Vagina (tissue), 2 donors: ENCODE data around the gene CEBPZ. TPM values are rescaled to one million over a fixed set of nuclear protein-coding genes. Genes with fewer than 3 reads are reported as not detected.

Experiments used
- DNase-seq, 2 donors: peaks; one replicate each; pipeline ENCODE4 v3.0.0-alpha.2; 2017; ENCODE audit errors: extremely low spot score in 2 of 2
- H3K27ac ChIP-seq: fragments of 200-600 bp; sonication (generic); one replicate; pipeline ENCODE4 v1.5.1; 2019
- H3K27me3 ChIP-seq: fragments of 200-600 bp; sonication (generic); one replicate; pipeline ENCODE4 v1.5.1; 2019
- H3K36me3 ChIP-seq, 2 donors: fragments of 200-600 bp; sonication (generic); one replicate each; pipeline ENCODE4 v1.5.1; 2017 to 2019
- H3K4me1 ChIP-seq: fragments of 200-600 bp; sonication (generic); one replicate; pipeline ENCODE4 v1.5.1; 2019
- H3K4me3 ChIP-seq, 2 donors: fragments of 200-600 bp; sonication (generic); 1 replicate in 1 of 2; 2 replicates in 1 of 2; pipeline ENCODE4 v1.5.1; 2016 to 2019
- H3K9me3 ChIP-seq: fragments of 200-600 bp; sonication (generic); one replicate; pipeline ENCODE4 v1.5.1; 2019
- CTCF ChIP-seq, 3 experiments: fragments of 450-650 bp in 2 of 3; fragments of 200-600 bp in 1 of 3; sonication (generic) in 1 of 3; IDR thresholded peaks; one replicate each; pipeline ENCODE4 v1.5.1; 2017 to 2019; ENCODE audit warnings: antibody characterized with exemption in 3 of 3, mild to moderate bottlenecking in 2 of 3, moderate library complexity in 2 of 3
- POLR2A ChIP-seq, 2 donors: fragments of 450-650 bp; IDR thresholded peaks; one replicate each; pipeline ENCODE4 v1.6.1; 2017; ENCODE audit warnings: antibody characterized with exemption in 2 of 2, mild to moderate bottlenecking in 2 of 2, moderate library complexity in 2 of 2
- POLR2AphosphoS5 ChIP-seq, 2 donors: sonication (generic); formaldehyde crosslinking; IDR thresholded peaks; one replicate each; pipeline ENCODE4 v1.9.0; 2017; ENCODE audit warnings: antibody characterized with exemption in 2 of 2, mild to moderate bottlenecking in 2 of 2, low read depth in 1 of 2; ENCODE audit not compliant: insufficient read depth in 1 of 2
- intact Hi-C: fragments of 100-400 bp; cut with DNase I; formaldehyde crosslinking; loops from one replicate; pipeline ENCODE4 v1.15.1; 2023
- total RNA-seq: library from RNA; depleted of rRNA; stranded (reverse); fragments of >200 nt; gene quantifications from one replicate; pipeline ENCODE4 v1.2.3, GENCODE V29; 2016

Gene CEBPZ
- total RNA-seq, 1 donor from 2014 or later: 27.0 TPM

DNA sequence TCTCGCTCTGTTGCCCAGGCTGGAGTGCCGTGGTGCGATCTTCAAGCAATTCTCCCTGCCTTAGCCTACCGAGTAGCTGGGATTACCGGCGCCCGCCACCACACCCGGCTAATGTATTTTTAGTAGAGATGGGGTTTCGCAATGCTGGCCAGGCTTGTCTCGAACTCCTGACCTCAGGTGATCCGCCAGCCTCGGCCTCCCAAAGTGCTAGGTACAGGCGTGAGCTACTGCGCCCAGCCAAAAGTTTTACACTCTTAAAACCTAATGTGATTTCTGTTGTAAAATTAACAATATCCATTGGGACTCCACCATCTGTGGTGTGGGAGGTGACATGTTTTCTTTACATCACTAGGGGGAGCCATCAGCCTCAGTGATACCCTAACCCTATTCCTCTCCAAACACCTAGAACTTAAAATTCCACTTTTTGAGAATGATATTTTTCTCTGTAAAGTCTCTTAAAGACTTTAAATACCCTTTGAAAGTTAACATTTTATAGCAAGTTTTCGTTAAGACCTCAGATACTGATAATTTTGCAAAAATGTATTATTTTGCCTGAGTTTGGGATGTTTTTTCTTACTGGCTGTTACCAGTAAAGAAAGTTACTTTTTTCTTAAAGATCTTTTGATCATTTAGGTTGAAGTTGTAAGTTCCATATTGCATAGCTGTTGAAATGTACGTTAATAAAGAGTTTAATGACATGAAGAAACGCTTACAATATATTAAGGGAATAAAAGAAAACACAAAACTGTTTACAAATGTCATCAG is 63.0 kb downstream of the CEBPZ start:
- H3K27ac ChIP-seq: no peak overlapping the region
- no peaks in the 10 kb centered on the region for H3K4me1 ChIP-seq
- no peaks in the 10 kb centered on the region for H3K9me3 ChIP-seq
- H3K36me3 ChIP-seq: no peaks in the 10 kb centered on the region
- no peak for DNase-seq
- TF ChIP-seq POLR2AphosphoS5 (IDR thresholded peaks at IDR 0.05; ENCODE audit: insufficient read depth in 1 of 2, low read depth in 1 of 2) (no peak), CTCF (IDR thresholded peaks at IDR 0.05) (peak; percentile 24 to 41 (median 32)), POLR2A (IDR thresholded peaks at IDR 0.05) (no peak)
- intact Hi-C loops: no loop called here
- H3K4me3 ChIP-seq: no peak overlapping the region
- H3K27me3 ChIP-seq: no peaks in the 10 kb centered on the region

DNA sequence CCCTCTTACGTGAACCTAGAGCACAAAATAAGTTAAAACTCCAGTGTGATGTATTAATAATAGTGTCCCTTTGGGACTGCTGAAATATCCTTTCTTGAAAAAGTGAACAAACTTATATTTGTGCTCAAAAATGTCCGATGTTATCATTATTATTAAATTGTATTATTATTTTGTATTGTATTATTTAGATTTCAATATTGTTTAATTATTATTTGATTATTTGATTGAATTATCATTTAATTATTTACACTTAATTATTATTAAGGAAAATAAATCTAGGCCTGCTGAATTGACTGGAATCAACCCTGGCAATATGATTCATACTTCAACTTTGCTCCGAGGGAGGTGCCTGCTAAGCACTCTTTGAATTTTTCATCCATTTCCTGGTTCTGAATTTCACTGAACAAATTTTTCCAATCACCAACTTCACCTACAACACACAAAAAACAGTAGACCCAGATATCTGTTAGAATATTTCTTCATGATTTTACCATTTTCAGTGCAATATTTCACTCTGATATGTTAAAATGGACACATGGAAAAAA is 63.7 kb downstream of the CEBPZ start:
- DNase-seq: no peak
- Histone ChIP-seq H3K9me3 (no peaks in the 10 kb centered on the region), H3K4me1 (no peaks in the 10 kb centered on the region), H3K27me3 (no peaks in the 10 kb centered on the region), H3K36me3 (no peaks in the 10 kb centered on the region), H3K4me3 (no peak overlapping the region), H3K27ac (no peak overlapping the region)
- TF ChIP-seq CTCF (IDR thresholded peaks at IDR 0.05) (no peak), POLR2A (IDR thresholded peaks at IDR 0.05) (no peak), POLR2AphosphoS5 (IDR thresholded peaks at IDR 0.05; ENCODE audit: insufficient read depth in 1 of 2, low read depth in 1 of 2) (no peak)
- intact Hi-C loops: no loop called here

DNA sequence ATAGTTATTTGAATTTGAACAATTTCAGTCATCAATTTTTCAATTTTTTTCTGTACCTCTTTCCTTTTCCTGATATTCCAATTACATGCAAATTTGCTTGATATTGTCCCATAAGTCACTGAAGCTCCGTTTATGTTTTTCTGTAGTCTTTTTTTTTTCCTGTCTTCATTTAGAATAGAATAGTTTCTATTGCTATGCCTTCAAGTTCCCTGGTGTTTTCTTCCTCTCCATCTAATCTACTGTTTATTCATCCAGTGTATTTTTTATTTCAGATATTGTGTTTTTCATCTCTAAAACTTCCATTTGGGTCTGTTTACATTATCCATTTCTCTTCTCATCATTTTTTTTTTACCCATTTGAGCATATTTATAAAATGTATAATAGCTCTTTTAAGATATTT is 66.6 kb downstream of the CEBPZ start:
- H3K27me3 ChIP-seq: no peaks in the 10 kb centered on the region
- no peak overlapping the region for H3K27ac ChIP-seq
- H3K36me3 ChIP-seq: no peaks in the 10 kb centered on the region
- DNase-seq: no peak
- TF ChIP-seq POLR2A (IDR thresholded peaks at IDR 0.05) (no peak), CTCF (IDR thresholded peaks at IDR 0.05) (no peak), POLR2AphosphoS5 (IDR thresholded peaks at IDR 0.05; ENCODE audit: insufficient read depth in 1 of 2, low read depth in 1 of 2) (no peak)
- H3K9me3 ChIP-seq: no peaks in the 10 kb centered on the region
- no peak overlapping the region for H3K4me3 ChIP-seq
- intact Hi-C loops: no loop called here
- no peaks in the 10 kb centered on the region for H3K4me1 ChIP-seq

DNA sequence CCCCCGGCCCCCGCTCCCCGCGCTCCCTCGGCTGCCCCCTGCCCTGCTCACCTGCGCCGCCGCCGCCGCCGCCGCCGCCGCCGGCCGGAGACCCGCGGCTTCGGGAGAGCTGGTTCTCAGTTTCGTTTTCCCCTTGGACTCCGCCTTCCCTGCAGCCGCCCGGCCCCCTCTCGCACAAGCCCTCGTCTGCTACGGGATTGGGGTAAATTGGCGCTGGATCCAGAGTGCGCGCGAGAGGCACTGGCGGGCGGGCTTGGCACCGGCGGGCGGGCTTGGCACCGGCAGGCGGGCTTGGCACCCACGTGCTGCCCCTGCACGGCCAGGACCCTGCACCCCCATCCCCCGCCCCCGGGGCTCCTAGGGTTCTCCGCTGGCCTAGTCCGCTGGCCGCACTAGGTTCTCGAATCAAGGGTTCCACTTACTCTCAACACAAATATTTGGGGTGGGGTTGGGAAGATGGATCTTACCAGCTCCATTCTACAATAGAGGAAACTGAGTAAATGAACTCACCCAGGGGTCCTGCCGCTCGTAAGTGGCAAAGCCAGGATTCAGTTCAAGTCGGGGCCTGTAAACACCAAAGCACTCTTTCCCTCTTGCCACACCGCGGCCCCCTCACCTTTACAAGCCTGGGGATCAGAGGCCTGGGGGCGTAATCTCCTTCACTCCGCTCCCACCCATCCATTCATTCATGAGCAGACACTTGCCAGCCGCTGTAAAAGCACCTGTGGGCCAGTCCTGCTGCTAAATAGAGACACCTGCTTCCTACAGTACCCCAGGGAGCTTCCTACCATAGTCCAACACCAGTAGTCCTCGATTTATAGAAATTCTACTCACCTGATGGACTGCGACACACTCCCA is 74.3 kb downstream of the CEBPZ start, which contains the start of gene EIF2AK2:
TSS of gene EIF2AK2 (minus strand) at position 124 of the 858 bp plus-strand sequence. CDS start 9,174 bp downstream, outside the sequence.
- intact Hi-C loops: no loop called here
- no peaks in the 10 kb centered on the region for H3K36me3 ChIP-seq
- H3K27ac ChIP-seq: peak within 1 kb of the TSS; percentile 92
- DNase-seq: peak in 1 of 2 donors; percentile 89
- H3K4me1 ChIP-seq: peaks cover 19% of the 10 kb centered on the region
- no peaks in the 10 kb centered on the region for H3K27me3 ChIP-seq
- TF ChIP-seq CTCF (IDR thresholded peaks at IDR 0.05) (no peak), POLR2AphosphoS5 (IDR thresholded peaks at IDR 0.05; ENCODE audit: insufficient read depth in 1 of 2, low read depth in 1 of 2) (no peak), POLR2A (IDR thresholded peaks at IDR 0.05) (no peak)
- H3K9me3 ChIP-seq: no peaks in the 10 kb centered on the region
- peak within 1 kb of the TSS; percentile 66 to 82 for H3K4me3 ChIP-seq
